GM10248 (cell line): Measurements from ENCODE around the gene CLIC4.
"Not testable (repeated sequence)": the region's sequence is repeated elsewhere in the genome, so short reads cannot be mapped to it uniquely, and the experiment has no call there.

Experiments used
- CTCF ChIA-PET: fragments of 300-600 bp; sonication (Branson Sonifier 250); formaldehyde crosslinking; extraction: SDS; loops from one replicate; lab custom pipeline; 2021; ENCODE audit warnings: antibody characterized with exemption; lab: Yijun Ruan, JAX
- POLR2A ChIA-PET: fragments of 350-650 bp; sonication (Branson Sonifier 250); formaldehyde crosslinking; extraction: SDS; loops from one replicate; lab custom pipeline; 2020; ENCODE audit warnings: antibody characterized with exemption; lab: Yijun Ruan, JAX
- DNase-seq: peaks from one replicate; pipeline ENCODE4 v3.0.0; 2012; ENCODE audit errors: extremely low spot score
- CTCF ChIP-seq: IDR thresholded peaks from 2 replicates; pipeline ENCODE4 v1.5.1; 2012; ENCODE audit warnings: mild to moderate bottlenecking, low read depth; ENCODE audit errors: extremely low read depth, missing control alignments, control extremely low read depth

Gene CLIC4

GRCh38 chr1:24751833-24752232 lies 6.6 kb downstream of the CLIC4 start:
- ChIA-PET POLR2A (no interaction called here), CTCF (interaction anchor here (1.2 to 1.5 kb wide), 2 partner anchors 63 to 73 kb away, joined by 3 to 6 read pairs; no protein-coding TSS in a partner anchor)
- TF ChIP-seq CTCF: no peak
- DNase-seq: no peak

GRCh38 chr1:24752305-24752704 lies 7.1 kb downstream of the CLIC4 start:
- no peak for TF ChIP-seq CTCF
- no peak for DNase-seq
- CTCF ChIA-PET: interaction anchor here (1.2 to 1.5 kb wide), 2 partner anchors 64 to 73 kb away, joined by 3 to 6 read pairs; no protein-coding TSS in a partner anchor
- POLR2A ChIA-PET: no interaction called here

GRCh38 chr1:24754229-24754628 lies 9.0 kb downstream of the CLIC4 start:
- DNase-seq: no peak
- POLR2A ChIA-PET: no interaction called here
- no peak for TF ChIP-seq CTCF
- CTCF ChIA-PET: interaction anchor here (1.3 to 2.0 kb wide), 6 partner anchors 8 to 81 kb away, joined by 4 to 8 read pairs (median 4); partner anchors contain the start of gene CLIC4

- DNase-seq: not testable (repeated sequence)
- POLR2A ChIA-PET: interaction anchor here (0.6 to 1.7 kb wide), 2 partner anchors 10 to 1470 kb away, joined by 4 read pairs; partner anchors contain the start of gene CLIC4
- CTCF ChIA-PET: interaction anchor here (1.6 to 2.0 kb wide), 3 partner anchors 10 to 25 kb away, joined by 4 to 8 read pairs (median 6); partner anchors contain the start of gene CLIC4
Observed at GRCh38 chr1:24755323-24755722, 10.1 kb downstream of the CLIC4 start.

GRCh38 chr1:24756395-24756794 lies 11.1 kb downstream of the CLIC4 start:
- ChIA-PET CTCF (interaction anchor here (1.7 kb wide), 1 partner anchor 26 kb away, joined by 6 read pairs; no protein-coding TSS in a partner anchor), POLR2A (interaction anchor here (0.6 to 1.7 kb wide), 2 partner anchors 11 to 67 kb away, joined by 3 to 4 read pairs; partner anchors contain the start of gene CLIC4)
- DNase-seq: no peak
- TF ChIP-seq CTCF: no peak

GRCh38 chr1:24759492-24759891 lies 14.2 kb downstream of the CLIC4 start:
- ChIA-PET POLR2A (no interaction called here), CTCF (interaction anchor here (1.0 kb wide), 2 partner anchors 10 to 17 kb away, joined by 3 read pairs; no protein-coding TSS in a partner anchor)
- no peak for DNase-seq
- no peak for TF ChIP-seq CTCF

GRCh38 chr1:24761582-24761981 lies 16.3 kb downstream of the CLIC4 start:
- ChIA-PET CTCF (interaction anchor here (1.3 to 1.6 kb wide), 2 partner anchors 12 to 69 kb away, joined by 3 to 4 read pairs; no protein-coding TSS in a partner anchor), POLR2A (no interaction called here)
- no peak for TF ChIP-seq CTCF
- DNase-seq: no peak
